SK-N-SH treated with all-trans-retinoic acid at 6 μM for 48 hours (cell line): ENCODE data around the gene CFAP20DC.

Experiments
- ATAC-seq: fragments of 200-7000 bp; cut with Tn5 transposase; 3 replicates; pipeline ENCODE4 v1.9.1; 2020; ENCODE audit warnings: mild to moderate bottlenecking, moderate library complexity
- ARNTL ChIP-seq: fragments of 450-650 bp; formaldehyde crosslinking; IDR thresholded peaks from 2 replicates; pipeline ENCODE4 v1.5.0; 2020; ENCODE audit warnings: low read depth, mild to moderate bottlenecking, moderate library complexity, borderline replicate concordance
- BACH2 ChIP-seq: fragments of 250-450 bp; sonication (Bioruptor Pico); IDR thresholded peaks from 2 replicates; pipeline ENCODE4 v1.9.0; 2021; ENCODE audit warnings: mild to moderate bottlenecking, borderline replicate concordance
- CSDC2 ChIP-seq: fragments of 250-450 bp; sonication (Bioruptor Pico); IDR thresholded peaks from 2 replicates; pipeline ENCODE4 v1.5.0; 2020; ENCODE audit warnings: mild to moderate bottlenecking, moderate library complexity
- ESRRG ChIP-seq: fragments of 250-450 bp; sonication (Bioruptor Pico); IDR thresholded peaks from 2 replicates; pipeline ENCODE4 v1.6.1; 2021; ENCODE audit warnings: mild to moderate bottlenecking
- GLIS3 ChIP-seq: fragments of 250-450 bp; sonication (Bioruptor Pico); IDR thresholded peaks from 2 replicates; pipeline ENCODE4 v1.5.0; 2020; ENCODE audit warnings: mild to moderate bottlenecking, moderate library complexity
- PPARA ChIP-seq: fragments of 250-450 bp; sonication (Bioruptor Pico); IDR thresholded peaks from 2 replicates; pipeline ENCODE4 v1.5.0; 2020; ENCODE audit warnings: mild to moderate bottlenecking, borderline replicate concordance
- RARB ChIP-seq: fragments of 250-450 bp; sonication (Bioruptor Pico); IDR thresholded peaks from 2 replicates; pipeline ENCODE4 v1.8.0; 2021; ENCODE audit warnings: mild to moderate bottlenecking, moderate library complexity
- SNAI2 ChIP-seq: fragments of 250-450 bp; sonication (Bioruptor Pico); IDR thresholded peaks from 2 replicates; pipeline ENCODE4 v1.5.0; 2020; ENCODE audit warnings: mild to moderate bottlenecking, moderate library complexity
- TCF4 ChIP-seq: fragments of 250-450 bp; sonication (Bioruptor Pico); IDR thresholded peaks from 2 replicates; pipeline ENCODE4 v1.8.0; 2021; ENCODE audit warnings: mild to moderate bottlenecking, moderate library complexity, borderline replicate concordance
- TOX ChIP-seq: fragments of 250-450 bp; sonication (Bioruptor Pico); IDR thresholded peaks from 2 replicates; pipeline ENCODE4 v1.8.0; 2021; ENCODE audit warnings: mild to moderate bottlenecking, moderate library complexity, borderline replicate concordance
- ZC3H10 ChIP-seq: fragments of 250-450 bp; sonication (Bioruptor Pico); IDR thresholded peaks from 2 replicates; pipeline ENCODE4 v1.5.1; 2021; ENCODE audit warnings: mild to moderate bottlenecking, moderate library complexity
- ZFP3 ChIP-seq: fragments of 250-450 bp; sonication (Bioruptor Pico); IDR thresholded peaks from 2 replicates; pipeline ENCODE4 v1.5.0; 2020; ENCODE audit warnings: mild to moderate bottlenecking, moderate library complexity
- ZFP30 ChIP-seq: fragments of 450-650 bp; formaldehyde crosslinking; IDR thresholded peaks from 2 replicates; pipeline ENCODE4 v1.5.0; 2022; ENCODE audit warnings: mild to moderate bottlenecking, moderate library complexity
- ZNF565 ChIP-seq: fragments of 450-650 bp; formaldehyde crosslinking; conservative IDR thresholded peaks from 2 replicates; pipeline ENCODE4 v1.5.0; 2020; ENCODE audit warnings: low read depth, mild to moderate bottlenecking, moderate library complexity
- ZNF8 ChIP-seq: fragments of 450-650 bp; formaldehyde crosslinking; IDR thresholded peaks from 2 replicates; pipeline ENCODE4 v1.5.0; 2020; ENCODE audit warnings: mild to moderate bottlenecking, moderate library complexity
- TF ChIP-seq, protein P1 (sequence below): fragments of 250-450 bp; sonication (Bioruptor Pico); IDR thresholded peaks from 2 replicates; pipeline ENCODE4 v1.5.0; 2020; ENCODE audit warnings: mild to moderate bottlenecking, moderate library complexity
- TF ChIP-seq, protein P2 (sequence below): fragments of 250-450 bp; sonication (Bioruptor Pico); IDR thresholded peaks from 2 replicates; pipeline ENCODE4 v1.5.1; 2021; ENCODE audit warnings: mild to moderate bottlenecking, moderate library complexity
- TF ChIP-seq, protein P3 (sequence below): fragments of 250-450 bp; sonication (Bioruptor Pico); IDR thresholded peaks from 2 replicates; pipeline ENCODE4 v1.8.0; 2020; ENCODE audit warnings: mild to moderate bottlenecking, moderate library complexity, borderline replicate concordance

The CFAP20DC gene

DNA sequence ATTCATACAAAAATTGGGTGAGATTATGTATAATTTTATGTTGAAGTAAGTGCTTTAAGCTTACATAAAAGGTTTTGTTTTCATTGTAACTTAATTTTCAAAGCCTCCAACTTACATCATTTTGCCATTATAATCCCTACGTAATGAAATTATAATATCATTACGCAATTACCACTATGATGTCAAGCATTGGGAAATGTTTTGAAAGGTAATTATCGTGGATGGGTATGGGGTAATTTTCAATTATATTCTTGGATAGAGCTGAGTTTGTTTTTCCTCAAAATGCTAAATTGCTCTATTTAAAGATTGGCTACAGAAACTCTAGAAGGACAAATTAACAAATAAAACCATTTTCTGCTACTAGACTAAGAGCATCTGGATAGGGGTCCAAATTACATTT lies 303.1 kb downstream of the CFAP20DC start (continued):
- TF ChIP-seq, protein P1, sequence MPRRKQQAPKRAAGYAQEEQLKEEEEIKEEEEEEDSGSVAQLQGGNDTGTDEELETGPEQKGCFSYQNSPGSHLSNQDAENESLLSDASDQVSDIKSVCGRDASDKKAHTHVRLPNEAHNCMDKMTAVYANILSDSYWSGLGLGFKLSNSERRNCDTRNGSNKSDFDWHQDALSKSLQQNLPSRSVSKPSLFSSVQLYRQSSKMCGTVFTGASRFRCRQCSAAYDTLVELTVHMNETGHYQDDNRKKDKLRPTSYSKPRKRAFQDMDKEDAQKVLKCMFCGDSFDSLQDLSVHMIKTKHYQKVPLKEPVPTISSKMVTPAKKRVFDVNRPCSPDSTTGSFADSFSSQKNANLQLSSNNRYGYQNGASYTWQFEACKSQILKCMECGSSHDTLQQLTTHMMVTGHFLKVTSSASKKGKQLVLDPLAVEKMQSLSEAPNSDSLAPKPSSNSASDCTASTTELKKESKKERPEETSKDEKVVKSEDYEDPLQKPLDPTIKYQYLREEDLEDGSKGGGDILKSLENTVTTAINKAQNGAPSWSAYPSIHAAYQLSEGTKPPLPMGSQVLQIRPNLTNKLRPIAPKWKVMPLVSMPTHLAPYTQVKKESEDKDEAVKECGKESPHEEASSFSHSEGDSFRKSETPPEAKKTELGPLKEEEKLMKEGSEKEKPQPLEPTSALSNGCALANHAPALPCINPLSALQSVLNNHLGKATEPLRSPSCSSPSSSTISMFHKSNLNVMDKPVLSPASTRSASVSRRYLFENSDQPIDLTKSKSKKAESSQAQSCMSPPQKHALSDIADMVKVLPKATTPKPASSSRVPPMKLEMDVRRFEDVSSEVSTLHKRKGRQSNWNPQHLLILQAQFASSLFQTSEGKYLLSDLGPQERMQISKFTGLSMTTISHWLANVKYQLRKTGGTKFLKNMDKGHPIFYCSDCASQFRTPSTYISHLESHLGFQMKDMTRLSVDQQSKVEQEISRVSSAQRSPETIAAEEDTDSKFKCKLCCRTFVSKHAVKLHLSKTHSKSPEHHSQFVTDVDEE (CRISPR knock-in tag), result peak; percentile 84
- TF ChIP-seq ZC3H10 (CRISPR knock-in tag), result no peak
- TF ChIP-seq, all 23 proteins: peak for 11

DNA sequence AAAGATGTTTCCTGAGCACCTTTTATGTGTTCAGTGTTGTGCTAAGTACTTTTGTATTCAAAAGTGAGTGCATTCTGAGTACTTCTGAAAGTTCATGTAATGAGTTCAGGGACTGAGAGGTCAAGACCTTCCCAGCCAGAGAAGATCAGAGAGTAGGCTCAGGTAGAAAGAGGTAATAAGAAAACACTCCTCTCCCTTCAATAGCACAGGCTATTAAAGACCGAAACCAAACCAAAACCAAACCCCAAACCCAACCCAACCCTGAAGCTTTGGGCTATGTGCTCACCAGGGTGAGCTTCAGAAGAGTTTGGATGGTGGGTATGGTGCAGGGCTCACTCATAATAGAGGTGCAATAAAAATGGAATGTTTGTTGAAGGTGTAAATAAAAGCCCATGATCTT lies 306.5 kb downstream of the CFAP20DC start:
- ATAC-seq, result no peak
- TF ChIP-seq RARB (CRISPR knock-in tag) (no peak), TCF4 (CRISPR knock-in tag) (no peak), PPARA (CRISPR knock-in tag) (no peak), ZFP3 (CRISPR knock-in tag) (no peak)
- TF ChIP-seq, protein P1 (CRISPR knock-in tag), result no peak
- TF ChIP-seq, all 23 proteins: peak for 0

DNA sequence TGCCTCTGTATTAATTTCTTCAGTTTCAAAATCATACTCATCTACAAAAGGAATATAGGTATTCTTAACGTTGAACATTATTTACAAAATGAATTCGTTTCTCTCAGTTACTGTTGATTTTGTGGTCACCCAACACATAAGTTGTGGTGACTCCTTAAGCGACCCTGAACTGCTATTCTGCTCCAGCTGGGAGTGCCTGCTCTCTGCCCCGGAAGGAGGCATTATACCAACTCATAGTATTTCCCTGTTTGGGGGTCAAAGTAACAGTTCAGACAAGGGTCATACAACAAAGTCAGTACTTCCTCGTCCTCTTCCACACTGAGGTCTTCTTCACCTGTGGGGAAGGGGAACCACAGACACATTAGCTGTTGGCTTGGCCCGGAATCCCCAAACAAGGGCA lies 307.6 kb downstream of the CFAP20DC start:
- no peak for ATAC-seq
- no peak for TF ChIP-seq TCF4 (CRISPR knock-in tag)
- TF ChIP-seq, protein P2, sequence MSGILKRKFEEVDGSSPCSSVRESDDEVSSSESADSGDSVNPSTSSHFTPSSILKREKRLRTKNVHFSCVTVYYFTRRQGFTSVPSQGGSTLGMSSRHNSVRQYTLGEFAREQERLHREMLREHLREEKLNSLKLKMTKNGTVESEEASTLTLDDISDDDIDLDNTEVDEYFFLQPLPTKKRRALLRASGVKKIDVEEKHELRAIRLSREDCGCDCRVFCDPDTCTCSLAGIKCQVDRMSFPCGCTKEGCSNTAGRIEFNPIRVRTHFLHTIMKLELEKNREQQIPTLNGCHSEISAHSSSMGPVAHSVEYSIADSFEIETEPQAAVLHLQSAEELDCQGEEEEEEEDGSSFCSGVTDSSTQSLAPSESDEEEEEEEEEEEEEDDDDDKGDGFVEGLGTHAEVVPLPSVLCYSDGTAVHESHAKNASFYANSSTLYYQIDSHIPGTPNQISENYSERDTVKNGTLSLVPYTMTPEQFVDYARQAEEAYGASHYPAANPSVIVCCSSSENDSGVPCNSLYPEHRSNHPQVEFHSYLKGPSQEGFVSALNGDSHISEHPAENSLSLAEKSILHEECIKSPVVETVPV (CRISPR knock-in tag), result no peak
- no peak for TF ChIP-seq SNAI2 (CRISPR knock-in tag)
- no peak for TF ChIP-seq ESRRG (CRISPR knock-in tag)
- no peak for TF ChIP-seq ZNF8 (CRISPR knock-in tag)
- no peak for TF ChIP-seq ARNTL
- no peak for TF ChIP-seq CSDC2 (CRISPR knock-in tag)
- TF ChIP-seq PPARA (CRISPR knock-in tag), result no peak
- TF ChIP-seq ZFP30 (CRISPR knock-in tag), result no peak
- TF ChIP-seq ZNF565 (CRISPR knock-in tag), result no peak
- TF ChIP-seq ZFP3 (CRISPR knock-in tag), result no peak
- no peak for TF ChIP-seq BACH2 (CRISPR knock-in tag)
- no peak for TF ChIP-seq TOX (CRISPR knock-in tag)
- TF ChIP-seq, protein P1 (CRISPR knock-in tag), result no peak
- no peak for TF ChIP-seq GLIS3
- TF ChIP-seq ZC3H10 (CRISPR knock-in tag), result no peak
- TF ChIP-seq, protein P3, sequence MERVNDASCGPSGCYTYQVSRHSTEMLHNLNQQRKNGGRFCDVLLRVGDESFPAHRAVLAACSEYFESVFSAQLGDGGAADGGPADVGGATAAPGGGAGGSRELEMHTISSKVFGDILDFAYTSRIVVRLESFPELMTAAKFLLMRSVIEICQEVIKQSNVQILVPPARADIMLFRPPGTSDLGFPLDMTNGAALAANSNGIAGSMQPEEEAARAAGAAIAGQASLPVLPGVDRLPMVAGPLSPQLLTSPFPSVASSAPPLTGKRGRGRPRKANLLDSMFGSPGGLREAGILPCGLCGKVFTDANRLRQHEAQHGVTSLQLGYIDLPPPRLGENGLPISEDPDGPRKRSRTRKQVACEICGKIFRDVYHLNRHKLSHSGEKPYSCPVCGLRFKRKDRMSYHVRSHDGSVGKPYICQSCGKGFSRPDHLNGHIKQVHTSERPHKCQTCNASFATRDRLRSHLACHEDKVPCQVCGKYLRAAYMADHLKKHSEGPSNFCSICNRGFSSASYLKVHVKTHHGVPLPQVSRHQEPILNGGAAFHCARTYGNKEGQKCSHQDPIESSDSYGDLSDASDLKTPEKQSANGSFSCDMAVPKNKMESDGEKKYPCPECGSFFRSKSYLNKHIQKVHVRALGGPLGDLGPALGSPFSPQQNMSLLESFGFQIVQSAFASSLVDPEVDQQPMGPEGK (CRISPR knock-in tag), result no peak
